Keratinocyte (primary cell): ENCODE measurements around the gene CCDC60.

Source experiments
- CTCF ChIP-seq, 3 experiments: IDR thresholded peaks in 1 of 3; conservative IDR thresholded peaks in 1 of 3; optimal IDR thresholded peaks in 1 of 3; 2 replicates in 2 of 3; 3 replicates in 1 of 3; pipeline versions ENCODE3 to v1.5.1; 2011; ENCODE audit warnings: low read length in 3 of 3, mild to moderate bottlenecking in 3 of 3, moderate library complexity in 2 of 3, control low read depth in 1 of 3, inconsistent platforms in 1 of 3; ENCODE audit not compliant: insufficient read depth in 2 of 3; ENCODE audit errors: extremely low read depth in 1 of 3
- EZH2 ChIP-seq: IDR thresholded peaks from one replicate; pipeline ENCODE4 v1.6.1; 2012; ENCODE audit warnings: inconsistent platforms, mild to moderate bottlenecking, low read length, moderate library complexity

GRCh38 chr12:119312904-119313303, 21.6 kb upstream of the CCDC60 start:
- TF ChIP-seq EZH2 (no peak), CTCF (optimal IDR thresholded peaks at IDR 0.05 in 1 of 3, IDR thresholded peaks at IDR 0.05 in 1 of 3, conservative IDR thresholded peaks at IDR 0.05 in 1 of 3; ENCODE audit: extremely low read depth in 1 of 3, insufficient read depth in 2 of 3, low read length in 3 of 3) (no peak)
